IMR-90 (cell line): ENCODE results near the gene EIF2S1.

ENCODE experiments used
- CEBPB ChIP-seq: IDR thresholded peaks from 2 replicates; pipeline ENCODE4 v1.6.1; 2012; ENCODE audit warnings: low read depth, low read length, improper control_type of control experiment
- CTCF ChIP-seq: conservative IDR thresholded peaks from 2 replicates; pipeline ENCODE4 v1.5.1; 2012; ENCODE audit warnings: mild to moderate bottlenecking, low read depth, low read length, improper control_type of control experiment
- ELK1 ChIP-seq: fragments of 150-350 bp; IDR thresholded peaks from 2 replicates; pipeline ENCODE4 v1.6.1; 2016; ENCODE audit warnings: low read depth, mild to moderate bottlenecking, low read length, moderate library complexity, borderline replicate concordance
- MXI1 ChIP-seq: IDR thresholded peaks from 2 replicates; pipeline ENCODE4 v1.6.1; 2012; ENCODE audit warnings: low read depth, mild to moderate bottlenecking, low read length, moderate library complexity, borderline replicate concordance
- RAD21 ChIP-seq: IDR thresholded peaks from 2 replicates; pipeline ENCODE4 v1.6.1; 2012; ENCODE audit warnings: low read length, improper control_type of control experiment
- RFX5 ChIP-seq: IDR thresholded peaks from 2 replicates; pipeline ENCODE4 v1.8.0; 2012; ENCODE audit warnings: low read depth, mild to moderate bottlenecking, low read length, moderate library complexity

- no peak for TF ChIP-seq CEBPB
- no peak for TF ChIP-seq CTCF
- no peak for TF ChIP-seq ELK1
- no peak for TF ChIP-seq MXI1
- no peak for TF ChIP-seq RFX5
- no peak for TF ChIP-seq RAD21
Measured at GRCh38 chr14:67432050-67432564, 72.0 kb downstream of the EIF2S1 start.
